Hepatocyte (in vitro differentiated cells): Measurements from ENCODE around the gene LRRC18.

Experiments used
- CTCF ChIP-seq: fragments of 200-600 bp; sonication (generic); IDR thresholded peaks from 2 replicates; pipeline ENCODE4 v1.5.1; 2016; ENCODE audit warnings: antibody characterized with exemption, mild to moderate bottlenecking; ENCODE audit not compliant: poor library complexity
- EZH2 ChIP-seq: fragments of 200-600 bp; sonication (generic); IDR thresholded peaks from 2 replicates; pipeline ENCODE4 v1.6.1; 2016; ENCODE audit warnings: antibody characterized with exemption, mild to moderate bottlenecking, borderline replicate concordance

GRCh38 chr10:48940958-48941357 lies 1.3 kb upstream of the LRRC18 start:
- TF ChIP-seq CTCF (no peak), EZH2 (no peak)
